GM12878 (cell line): ENCODE data around the gene CLEC16A. TPM values are rescaled to one million over a fixed set of nuclear protein-coding genes. Genes with fewer than 3 reads are reported as not detected.

ENCODE experiments used
- ATAC-seq: fragments of 200-7000 bp; cut with Tn5 transposase; 3 replicates; pipeline ENCODE4 v1.9.1; 2020; ENCODE audit warnings: mild to moderate bottlenecking, moderate library complexity
- BruUV-seq: library from RNA; stranded (reverse); fragments of 400-500 nt; replicated peaks from 2 replicates; lab custom pipeline; 2021; lab: Mats Ljungman, UMichigan
- CTCF ChIA-PET: fragments of 300-600 bp; sonication (Branson Sonifier 250); formaldehyde crosslinking; extraction: SDS; loops from one replicate; lab custom pipeline; 2021; ENCODE audit warnings: inconsistent platforms; lab: Yijun Ruan, JAX
- POLR2A ChIA-PET: fragments of 350-600 bp; formaldehyde crosslinking; extraction: SDS; loops from one replicate; lab custom pipeline; 2021; ENCODE audit warnings: inconsistent platforms; lab: Charles Lee
- RAD21 ChIA-PET: fragments of 300-600 bp; sonication (Branson Sonifier 250); formaldehyde crosslinking; loops from one replicate; lab custom pipeline; 2023; ENCODE audit warnings: antibody characterized with exemption; ENCODE audit not compliant: unreplicated experiment; lab: Charles Lee
- SMC1A ChIA-PET: fragments of 300-600 bp; sonication (Branson Sonifier 250); formaldehyde crosslinking; loops from one replicate; lab custom pipeline; 2023; ENCODE audit not compliant: unreplicated experiment, uncharacterized antibody; lab: Charles Lee
- DNase-seq: peaks from one replicate; pipeline ENCODE4 v3.0.0-alpha.2; 2011; ENCODE audit warnings: low read depth, low spot score
- FAIRE-seq: peaks from 3 replicates; lab custom pipeline; 2011; peaks lifted over from hg19 to GRCh38; lab: Jason Lieb, UNC
- H2AFZ ChIP-seq: 2 replicates; pipeline ENCODE4 v1.6.0; 2011; ENCODE audit warnings: low read depth, low read length, control low read depth; ENCODE audit not compliant: control insufficient read depth
- H3K27ac ChIP-seq: 2 replicates; pipeline ENCODE4 v1.5.1; 2011; ENCODE audit warnings: control low read depth; ENCODE audit not compliant: control insufficient read depth, insufficient read depth
- H3K27me3 ChIP-seq, 2 experiments: replicated peaks in 1 of 2; 2 replicates each; pipeline versions ENCODE4 v1.6.0 to v1.6.1; 2011; ENCODE audit warnings: low read length in 1 of 2; ENCODE audit not compliant: control insufficient read depth in 2 of 2, insufficient read depth in 2 of 2
- H3K36me3 ChIP-seq, 2 experiments: 2 replicates each; pipeline ENCODE4 v1.5.1; 2011; ENCODE audit warnings: low read length in 1 of 2; ENCODE audit not compliant: control insufficient read depth in 2 of 2, insufficient read depth in 2 of 2
- H3K4me1 ChIP-seq: 2 replicates; pipeline ENCODE4 v1.6.1; 2011; ENCODE audit warnings: mild to moderate bottlenecking, low read length, moderate library complexity, mixed read lengths; ENCODE audit not compliant: control insufficient read depth, insufficient read depth
- H3K4me2 ChIP-seq: 2 replicates; pipeline ENCODE4 v1.6.0; 2011; ENCODE audit warnings: control low read depth; ENCODE audit not compliant: control insufficient read depth, insufficient read depth
- H3K4me3 ChIP-seq: fragments of 200-600 bp; sonication (generic); 2 replicates; pipeline ENCODE4 v1.5.1; 2016
- H3K79me2 ChIP-seq: 2 replicates; pipeline ENCODE4 v1.6.0; 2011; ENCODE audit warnings: low read length; ENCODE audit not compliant: control insufficient read depth, insufficient read depth
- H3K9ac ChIP-seq: 2 replicates; pipeline ENCODE4 v1.8.0; 2011; ENCODE audit warnings: low read length, control low read depth, mixed read lengths; ENCODE audit not compliant: control insufficient read depth, insufficient read depth
- H3K9me3 ChIP-seq: replicated peaks from 3 replicates; pipeline ENCODE4 v1.5.1; 2011; ENCODE audit warnings: mild to moderate bottlenecking, low read length; ENCODE audit not compliant: control insufficient read depth, insufficient read depth
- H4K20me1 ChIP-seq: 2 replicates; pipeline ENCODE4 v1.6.0; 2011; ENCODE audit not compliant: control insufficient read depth, insufficient read depth
- CBX5 ChIP-seq: sonication (generic); IDR thresholded peaks from 2 replicates; pipeline ENCODE4 v1.6.1; 2016; ENCODE audit warnings: low read depth, moderate library complexity, mild to moderate bottlenecking, inconsistent platforms
- CEBPB ChIP-seq, 2 experiments: fragments of 150-350 bp in 1 of 2; IDR thresholded peaks; 2 replicates each; pipeline ENCODE4 v1.6.1; 2012 to 2014; ENCODE audit warnings: low read depth in 2 of 2, low read length in 2 of 2, borderline replicate concordance in 1 of 2, inconsistent platforms in 1 of 2
- HDAC2 ChIP-seq: fragments of 200-600 bp; sonication (generic); IDR thresholded peaks from 2 replicates; pipeline ENCODE4 v1.6.1; 2017
- HDGF ChIP-seq: fragments of 450-650 bp; IDR thresholded peaks from 2 replicates; pipeline ENCODE4 v1.6.1; 2016; ENCODE audit warnings: antibody characterized with exemption
- PML ChIP-seq: IDR thresholded peaks from 2 replicates; pipeline ENCODE4 v1.6.1; 2012; ENCODE audit warnings: low read length, inconsistent platforms
- RFX5 ChIP-seq: IDR thresholded peaks from 2 replicates; pipeline ENCODE4 v1.6.1; 2011; ENCODE audit warnings: low read depth, low read length, improper control_type of control experiment
- SREBF1 ChIP-seq: IDR thresholded peaks from 2 replicates; pipeline ENCODE4 v1.6.1; 2012; ENCODE audit warnings: mild to moderate bottlenecking, low read length
- WGBS: methylation state at CpG from one replicate; pipeline ENCODE4 v1.1.6; 2016; ENCODE audit warnings: low lambda C conversion rate; ENCODE audit not compliant: insufficient replicate concordance, insufficient coverage; ENCODE audit errors: missing lambda C conversion rate; 5-methylcytosine and 5-hydroxymethylcytosine counted together
- in situ Hi-C: fragments of 300-500 bp; cut with MboI; formaldehyde crosslinking; loops from 9 replicates; pipeline ENCODE4 v1.14.3; 2018; ENCODE audit warnings: mixed read lengths
- intact Hi-C: fragments of 100-400 bp; cut with micrococcal nuclease; formaldehyde crosslinking; loops from one replicate; pipeline ENCODE4 v1.14.2; 2022; ENCODE audit not compliant: unreplicated experiment
- polyA plus RNA-seq, 11 experiments: library from polyadenylated mRNA; depleted of rRNA in 4 of 11; unstranded in 6 of 11; stranded (reverse) in 5 of 11; fragments of >200 nt; fragmentation: Nextera tagmentation in 4 of 11; fragmentation: Illumina TruSeq in 1 of 11; extraction: Ambion mirVana in 4 of 11; extraction: Trizol in 1 of 11; gene quantifications; 1 replicate in 1 of 11; 2 replicates in 10 of 11; pipeline versions ENCODE4 v1.2.1 to v1.2.3, GENCODE V29; 2011 to 2016; ENCODE audit warnings: inconsistent platforms in 2 of 11, missing spikeins in 2 of 11, low read depth in 1 of 11
- total RNA-seq, 4 experiments: library from RNA; depleted of rRNA in 3 of 4; stranded (reverse); fragments of >200 nt in 3 of 4; fragmentation: Illumina TruSeq in 1 of 4; extraction: Trizol in 1 of 4; gene quantifications; 2 replicates each; pipeline versions ENCODE4 v1.2.1 to v1.2.3, GENCODE V29; 2013 to 2021
- TF ChIP-seq, protein P1 (sequence below): fragments of 450-650 bp; IDR thresholded peaks from 2 replicates; pipeline ENCODE4 v1.6.1; 2017; ENCODE audit warnings: mild to moderate bottlenecking
- TF ChIP-seq, protein P2 (sequence below): fragments of 450-650 bp; IDR thresholded peaks from 2 replicates; pipeline ENCODE4 v1.6.1; 2018; ENCODE audit warnings: borderline replicate concordance, mild to moderate bottlenecking; ENCODE audit not compliant: partially characterized antibody
- TF ChIP-seq, protein P3 (sequence below): IDR thresholded peaks from 2 replicates; pipeline ENCODE4 v1.6.1; 2011; ENCODE audit warnings: mild to moderate bottlenecking, low read depth, low read length, moderate library complexity; ENCODE audit not compliant: insufficient replicate concordance

CLEC16A gene
- total and polyA plus RNA-seq, 10 of the 15 experiments (the other 5 are each of a cell fraction or from before 2014, with no cell fraction given): 1.5 to 28.8 (median 19.2) TPM

DNA sequence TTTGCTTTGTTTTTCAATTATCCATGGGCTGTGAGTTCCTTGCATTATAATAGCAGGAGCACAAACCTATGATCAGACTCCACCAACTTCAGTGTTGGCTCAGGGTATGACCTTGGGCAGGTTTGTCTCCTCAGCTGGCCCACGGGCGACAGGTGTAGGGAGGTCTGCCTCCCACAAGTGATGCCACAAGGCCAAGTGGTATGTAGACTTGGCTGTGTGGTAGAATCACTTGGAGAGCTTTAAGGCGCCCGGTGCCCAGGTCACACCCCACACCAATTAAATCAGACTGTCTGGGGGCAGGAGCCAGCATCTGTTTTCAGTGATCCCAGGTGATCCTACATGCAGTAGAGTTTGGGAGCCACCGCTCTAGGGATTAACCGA, 153.4 kb downstream of the CLEC16A start (continued):
- TF ChIP-seq, protein P1, sequence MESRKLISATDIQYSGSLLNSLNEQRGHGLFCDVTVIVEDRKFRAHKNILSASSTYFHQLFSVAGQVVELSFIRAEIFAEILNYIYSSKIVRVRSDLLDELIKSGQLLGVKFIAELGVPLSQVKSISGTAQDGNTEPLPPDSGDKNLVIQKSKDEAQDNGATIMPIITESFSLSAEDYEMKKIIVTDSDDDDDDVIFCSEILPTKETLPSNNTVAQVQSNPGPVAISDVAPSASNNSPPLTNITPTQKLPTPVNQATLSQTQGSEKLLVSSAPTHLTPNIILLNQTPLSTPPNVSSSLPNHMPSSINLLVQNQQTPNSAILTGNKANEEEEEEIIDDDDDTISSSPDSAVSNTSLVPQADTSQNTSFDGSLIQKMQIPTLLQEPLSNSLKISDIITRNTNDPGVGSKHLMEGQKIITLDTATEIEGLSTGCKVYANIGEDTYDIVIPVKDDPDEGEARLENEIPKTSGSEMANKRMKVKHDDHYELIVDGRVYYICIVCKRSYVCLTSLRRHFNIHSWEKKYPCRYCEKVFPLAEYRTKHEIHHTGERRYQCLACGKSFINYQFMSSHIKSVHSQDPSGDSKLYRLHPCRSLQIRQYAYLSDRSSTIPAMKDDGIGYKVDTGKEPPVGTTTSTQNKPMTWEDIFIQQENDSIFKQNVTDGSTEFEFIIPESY: no peak
- no peak for TF ChIP-seq HDGF
- TF ChIP-seq, all 136 proteins: peak for 0

DNA sequence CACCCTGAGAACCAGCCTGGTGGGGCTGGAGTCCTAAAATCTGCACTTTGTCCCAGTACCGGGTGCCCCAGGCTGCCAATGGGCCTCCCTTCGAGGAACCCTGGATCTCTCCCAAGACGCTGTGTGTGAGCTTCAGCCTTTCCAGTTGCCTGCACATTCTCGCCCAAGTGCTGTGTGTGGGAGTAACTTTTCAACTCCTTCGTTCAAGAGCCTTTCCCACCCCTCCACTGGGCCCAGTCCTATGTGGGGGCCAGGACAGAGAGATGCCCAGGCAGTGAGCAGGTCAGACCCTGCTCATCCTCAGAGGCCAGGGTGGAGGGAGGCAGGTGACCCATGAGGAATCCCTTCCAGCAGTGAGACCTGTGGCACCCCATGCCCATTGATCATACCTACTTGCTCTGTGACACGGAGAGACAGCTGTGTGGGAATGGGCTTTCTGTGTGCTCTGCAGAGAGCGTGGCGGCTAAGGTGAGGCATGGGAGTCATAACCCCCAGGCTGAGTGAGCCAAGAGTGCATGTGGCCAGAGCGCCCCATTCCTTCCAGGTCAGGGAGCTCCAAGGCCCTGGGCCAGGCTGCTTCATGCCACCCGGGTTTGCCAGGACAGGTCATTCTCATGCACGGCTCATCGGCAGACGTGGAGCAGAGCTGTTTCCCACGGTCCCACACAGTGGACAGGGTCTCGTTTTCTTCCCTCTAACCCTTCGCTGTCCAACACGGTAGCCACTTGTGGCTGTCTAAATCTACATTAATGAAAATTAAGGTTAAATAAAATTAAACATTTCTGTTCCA, 154.4 kb downstream of the CLEC16A start:
- WGBS: 92% methylated on average over 17 of the region's 17 CpGs
- SMC1A ChIA-PET: interaction anchor here (0.9 to 4.0 kb wide), 7 partner anchors 13 to 212 kb away, joined by 3 to 26 read pairs (median 3); no protein-coding TSS in a partner anchor

More for the DNA sequence above, 154.4 kb downstream of the CLEC16A start:
- DNase-seq: no peak
- Histone ChIP-seq H3K9me3 (no peaks in the 10 kb centered on the region), H3K27me3 (no peaks in the 10 kb centered on the region), H3K4me3 (no peak overlapping the region), H3K9ac (no peak overlapping the region), H4K20me1 (no peaks in the 10 kb centered on the region), H3K27ac (no peak overlapping the region; the same call in 1 of the 2 replicates), H3K4me2 (no peak overlapping the region), H2AFZ (no peak overlapping the region), H3K79me2 (no peaks in the 10 kb centered on the region), H3K36me3 (peaks cover 0 to 3% of the 10 kb centered on the region in 2 experiments; a peak in 1 of 4 replicates), H3K4me1 (peaks cover 54% of the 10 kb centered on the region)
- no peak for TF ChIP-seq RFX5
- TF ChIP-seq HDAC2: no peak
- TF ChIP-seq CEBPB (IDR thresholded peaks at IDR 0.05; ENCODE audit: borderline replicate concordance in 1 of 2, low read depth in 2 of 2, low read length in 2 of 2): no peak
- TF ChIP-seq, protein P2, sequence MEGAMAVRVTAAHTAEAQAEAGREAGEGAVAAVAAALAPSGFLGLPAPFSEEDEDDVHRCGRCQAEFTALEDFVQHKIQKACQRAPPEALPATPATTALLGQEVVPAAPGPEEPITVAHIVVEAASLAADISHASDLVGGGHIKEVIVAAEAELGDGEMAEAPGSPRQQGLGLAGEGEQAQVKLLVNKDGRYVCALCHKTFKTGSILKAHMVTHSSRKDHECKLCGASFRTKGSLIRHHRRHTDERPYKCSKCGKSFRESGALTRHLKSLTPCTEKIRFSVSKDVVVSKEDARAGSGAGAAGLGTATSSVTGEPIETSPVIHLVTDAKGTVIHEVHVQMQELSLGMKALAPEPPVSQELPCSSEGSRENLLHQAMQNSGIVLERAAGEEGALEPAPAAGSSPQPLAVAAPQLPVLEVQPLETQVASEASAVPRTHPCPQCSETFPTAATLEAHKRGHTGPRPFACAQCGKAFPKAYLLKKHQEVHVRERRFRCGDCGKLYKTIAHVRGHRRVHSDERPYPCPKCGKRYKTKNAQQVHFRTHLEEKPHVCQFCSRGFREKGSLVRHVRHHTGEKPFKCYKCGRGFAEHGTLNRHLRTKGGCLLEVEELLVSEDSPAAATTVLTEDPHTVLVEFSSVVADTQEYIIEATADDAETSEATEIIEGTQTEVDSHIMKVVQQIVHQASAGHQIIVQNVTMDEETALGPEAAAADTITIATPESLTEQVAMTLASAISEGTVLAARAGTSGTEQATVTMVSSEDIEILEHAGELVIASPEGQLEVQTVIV: no peak
- TF ChIP-seq, protein P3, sequence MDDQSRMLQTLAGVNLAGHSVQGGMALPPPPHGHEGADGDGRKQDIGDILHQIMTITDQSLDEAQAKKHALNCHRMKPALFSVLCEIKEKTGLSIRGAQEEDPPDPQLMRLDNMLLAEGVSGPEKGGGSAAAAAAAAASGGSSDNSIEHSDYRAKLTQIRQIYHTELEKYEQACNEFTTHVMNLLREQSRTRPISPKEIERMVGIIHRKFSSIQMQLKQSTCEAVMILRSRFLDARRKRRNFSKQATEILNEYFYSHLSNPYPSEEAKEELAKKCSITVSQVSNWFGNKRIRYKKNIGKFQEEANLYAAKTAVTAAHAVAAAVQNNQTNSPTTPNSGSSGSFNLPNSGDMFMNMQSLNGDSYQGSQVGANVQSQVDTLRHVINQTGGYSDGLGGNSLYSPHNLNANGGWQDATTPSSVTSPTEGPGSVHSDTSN: no peak
- no peak for TF ChIP-seq PML
- no peak for TF ChIP-seq SREBF1
- TF ChIP-seq CBX5: no peak
- BruUV-seq: no TSS peak
- ChIA-PET RAD21 (interaction anchor here (1.2 to 3.0 kb wide), 3 partner anchors 20 to 133 kb away, joined by 4 to 24 read pairs (median 4); no protein-coding TSS in a partner anchor), POLR2A (interaction anchor here (0.5 to 0.6 kb wide), 4 partner anchors 14 to 153 kb away, joined by 3 to 4 read pairs (median 3); no protein-coding TSS in a partner anchor), CTCF (interaction anchor here (0.8 to 2.5 kb wide), 3 partner anchors 116 to 273 kb away, joined by 3 to 8 read pairs (median 8); no protein-coding TSS in a partner anchor)
- in situ Hi-C loops: no loop called here
- FAIRE-seq: no peak
- intact Hi-C loops: no loop called here
- ATAC-seq: no peak
